SK-N-SH (cell line): ENCODE results near the gene SLC10A6. TPM values are rescaled to one million over a fixed set of nuclear protein-coding genes. Genes with fewer than 3 reads are reported as not detected.

Experiments
- CTCF ChIA-PET: fragments of 300-600, 350-600 bp; formaldehyde crosslinking; extraction: SDS; loops from one replicate; lab custom pipeline; 2021; lab: Yijun Ruan, JAX
- POLR2A ChIA-PET: fragments of 350-600 bp; sonication (Branson Sonifier 250); formaldehyde crosslinking; extraction: SDS; loops from one replicate; lab custom pipeline; 2020; ENCODE audit warnings: antibody characterized with exemption, inconsistent platforms; lab: Yijun Ruan, JAX
- DNase-seq: peaks from one replicate; pipeline ENCODE4 v3.0.0; 2012
- H2AFZ ChIP-seq: fragments of 200-600 bp; sonication (generic); 2 replicates; pipeline ENCODE4 v1.8.1; 2016; ENCODE audit warnings: antibody characterized with exemption, mild to moderate bottlenecking, low read depth
- H3F3A ChIP-seq: fragments of 200-600 bp; sonication (generic); replicated peaks from 2 replicates; pipeline ENCODE3; 2016; ENCODE audit warnings: antibody characterized with exemption, mild to moderate bottlenecking; ENCODE audit not compliant: insufficient read depth
- H3K27ac ChIP-seq, 2 experiments: fragments of 200-500 bp in 1 of 2; fragments of 200-600 bp in 1 of 2; sonication (Bioruptor generic) in 1 of 2; sonication (generic), shearing (Covaris generic) in 1 of 2; 2 replicates each; pipeline versions ENCODE4 v1.5.1 to v1.6.1; 2014 to 2016; ENCODE audit warnings: low read depth in 2 of 2, inconsistent platforms in 1 of 2, low read length in 1 of 2, mild to moderate bottlenecking in 1 of 2, mixed read lengths in 1 of 2
- H3K27me3 ChIP-seq: fragments of 200-600 bp; sonication (generic), shearing (Covaris generic); 2 replicates; pipeline ENCODE4 v1.6.1; 2016; ENCODE audit warnings: mixed run types; ENCODE audit not compliant: insufficient read depth
- H3K36me3 ChIP-seq, 2 experiments: fragments of 200-500 bp in 1 of 2; fragments of 200-600 bp in 1 of 2; sonication (Bioruptor generic) in 1 of 2; sonication (generic) in 1 of 2; replicated peaks in 1 of 2; 2 replicates each; pipeline versions ENCODE3 to v1.5.1; 2014 to 2016; ENCODE audit warnings: low read length in 1 of 2, mild to moderate bottlenecking in 1 of 2; ENCODE audit not compliant: insufficient read depth in 2 of 2, control insufficient read depth in 1 of 2
- H3K4me1 ChIP-seq, 2 experiments: fragments of 200-500 bp in 1 of 2; fragments of 200-600 bp in 1 of 2; sonication (Bioruptor generic) in 1 of 2; sonication (generic), shearing (Covaris generic) in 1 of 2; 2 replicates each; pipeline versions ENCODE4 v1.5.1 to v1.6.1; 2014 to 2016; ENCODE audit warnings: low read depth in 1 of 2, low read length in 1 of 2, mixed run types in 1 of 2; ENCODE audit not compliant: insufficient read depth in 2 of 2, control insufficient read depth in 1 of 2
- H3K4me2 ChIP-seq: fragments of 200-600 bp; sonication (generic), shearing (Covaris generic); 2 replicates; pipeline ENCODE4 v1.6.1; 2017; ENCODE audit warnings: mixed run types
- H3K4me3 ChIP-seq, 2 experiments: fragments of 200-500 bp in 1 of 2; fragments of 200-600 bp in 1 of 2; sonication (Bioruptor generic) in 1 of 2; sonication (generic), shearing (Covaris generic) in 1 of 2; 2 replicates each; pipeline versions ENCODE4 v1.5.1 to v1.8.1; 2014 to 2016; ENCODE audit warnings: low read depth in 2 of 2, inconsistent platforms in 1 of 2, low read length in 1 of 2, mild to moderate bottlenecking in 1 of 2, mixed read lengths in 1 of 2, moderate library complexity in 1 of 2
- H3K79me2 ChIP-seq: fragments of 200-600 bp; sonication (generic); 2 replicates; pipeline ENCODE4 v1.8.1; 2017; ENCODE audit warnings: mild to moderate bottlenecking; ENCODE audit not compliant: insufficient read depth
- H3K9ac ChIP-seq: fragments of 200-600 bp; sonication (generic); 2 replicates; pipeline ENCODE4 v1.6.1; 2017; ENCODE audit warnings: mixed run types
- H3K9me2 ChIP-seq: fragments of 200-600 bp; sonication (generic); 2 replicates; pipeline ENCODE4 v1.6.1; 2017; ENCODE audit warnings: mixed run types
- H3K9me3 ChIP-seq: fragments of 200-600 bp; sonication (generic); 2 replicates; pipeline ENCODE4 v1.6.1; 2017; ENCODE audit warnings: mixed run types, mild to moderate bottlenecking, moderate library complexity
- H4K20me1 ChIP-seq: fragments of 200-600 bp; sonication (generic); 2 replicates; pipeline ENCODE4 v1.6.1; 2017; ENCODE audit warnings: mild to moderate bottlenecking, mixed run types; ENCODE audit not compliant: insufficient read depth
- CTCF ChIP-seq: fragments of 200-600 bp; sonication (generic); IDR thresholded peaks from 2 replicates; pipeline ENCODE4 v1.6.1; 2017; ENCODE audit warnings: antibody characterized with exemption, mild to moderate bottlenecking, moderate library complexity
- EP300 ChIP-seq, 2 experiments: IDR thresholded peaks; 2 replicates each; pipeline versions ENCODE4 v1.4.0 to v1.6.1; 2012; ENCODE audit warnings: borderline replicate concordance in 1 of 2, low read depth in 1 of 2, low read length in 1 of 2
- FOSL2 ChIP-seq: IDR thresholded peaks from 2 replicates; pipeline ENCODE4 v1.4.0; 2012; ENCODE audit warnings: low read depth, mild to moderate bottlenecking, moderate library complexity, borderline replicate concordance
- GATA2 ChIP-seq: sonication (generic); formaldehyde crosslinking; IDR thresholded peaks from 2 replicates; pipeline ENCODE4 v1.5.0; 2020; ENCODE audit warnings: mild to moderate bottlenecking, missing genetic modification reagents
- MXI1 ChIP-seq: IDR thresholded peaks from 2 replicates; pipeline ENCODE4 v1.6.1; 2012; ENCODE audit warnings: mild to moderate bottlenecking, low read depth, low read length, improper control_type of control experiment
- NFIC ChIP-seq: IDR thresholded peaks from 2 replicates; pipeline ENCODE4 v1.4.0; 2012; ENCODE audit warnings: borderline replicate concordance
- RAD21 ChIP-seq: IDR thresholded peaks from 2 replicates; pipeline ENCODE4 v1.6.1; 2012; ENCODE audit warnings: mild to moderate bottlenecking, low read length
- RFX5 ChIP-seq: IDR thresholded peaks from 2 replicates; pipeline ENCODE4 v1.6.1; 2012; ENCODE audit warnings: mild to moderate bottlenecking, improper control_type of control experiment, low read length
- SIN3A ChIP-seq: IDR thresholded peaks from 2 replicates; pipeline ENCODE4 v1.6.1; 2012; ENCODE audit warnings: low read depth, mild to moderate bottlenecking, low read length, moderate library complexity, borderline replicate concordance
- SMC3 ChIP-seq: IDR thresholded peaks from 2 replicates; pipeline ENCODE4 v1.6.1; 2012; ENCODE audit warnings: low read depth, low read length, improper control_type of control experiment
- TAF1 ChIP-seq: IDR thresholded peaks from 2 replicates; pipeline ENCODE4 v1.6.1; 2012; ENCODE audit warnings: low read depth, mild to moderate bottlenecking, low read length, moderate library complexity, borderline replicate concordance
- TCF12 ChIP-seq: IDR thresholded peaks from 2 replicates; pipeline ENCODE4 v1.4.0; 2012
- TEAD4 ChIP-seq: IDR thresholded peaks from 2 replicates; pipeline ENCODE4 v1.4.0; 2012; ENCODE audit warnings: mild to moderate bottlenecking, borderline replicate concordance; ENCODE audit not compliant: insufficient read depth
- USF1 ChIP-seq: IDR thresholded peaks from 2 replicates; pipeline ENCODE4 v1.4.0; 2012; ENCODE audit warnings: low read depth, borderline replicate concordance
- WGBS: methylation state at CpG from one replicate; pipeline ENCODE4 v1.1.6; 2017; ENCODE audit warnings: low lambda C conversion rate; 5-methylcytosine and 5-hydroxymethylcytosine counted together
- polyA plus RNA-seq, 3 experiments: library from polyadenylated mRNA; depleted of rRNA; stranded (reverse); fragments of >200 nt; gene quantifications; 2 replicates each; pipeline ENCODE4 v1.2.3, GENCODE V29; 2012

The SLC10A6 gene
- polyA plus RNA-seq, 1 of the 3 experiments (the other 2 are of a cell fraction): not detected

GRCh38 chr4:86833615-86834014 lies 15.6 kb downstream of the SLC10A6 start:
- Histone ChIP-seq H3K4me1 (no peaks in the 10 kb centered on the region; a peak in 1 of 4 replicates), H3K27me3 (no peaks in the 10 kb centered on the region), H4K20me1 (no peaks in the 10 kb centered on the region), H3K9ac (no peak overlapping the region), H3K4me2 (no peak overlapping the region), H3K27ac (no peak overlapping the region), H2AFZ (no peak overlapping the region), H3K9me3 (no peaks in the 10 kb centered on the region), H3K4me3 (no peak overlapping the region), H3K9me2 (no peaks in the 10 kb centered on the region), H3F3A (no peaks in the 10 kb centered on the region), H3K36me3 (no peaks in the 10 kb centered on the region), H3K79me2 (no peaks in the 10 kb centered on the region)
- WGBS: 90% methylated on average over 1 of the region's 1 CpG
- DNase-seq: no peak
- TF ChIP-seq EP300 (IDR thresholded peaks at IDR 0.05; ENCODE audit: borderline replicate concordance in 1 of 2, low read depth in 1 of 2, low read length in 1 of 2) (no peak), SMC3 (no peak), TAF1 (no peak), USF1 (no peak), RFX5 (no peak), SIN3A (no peak), TEAD4 (no peak), GATA2 (CRISPR knock-in tag) (no peak), NFIC (no peak), TCF12 (no peak), MXI1 (no peak)
- POLR2A ChIA-PET: no interaction called here
- CTCF ChIA-PET: no interaction called here

- POLR2A ChIA-PET: no interaction called here
- no peaks in the 10 kb centered on the region; a peak in 1 of 4 replicates for H3K4me1 ChIP-seq
- 77% methylated on average over 5 of the region's 5 CpGs for WGBS
- CTCF ChIA-PET: interaction anchor here (0.6 to 1.4 kb wide), 3 partner anchors 333 to 1134 kb away, joined by 3 read pairs; no protein-coding TSS in a partner anchor
- no peaks in the 10 kb centered on the region for H3K9me3 ChIP-seq
- H3F3A ChIP-seq: no peaks in the 10 kb centered on the region
- H3K4me2 ChIP-seq: no peak overlapping the region
- H3K4me3 ChIP-seq: no peak overlapping the region
- no peaks in the 10 kb centered on the region for H3K79me2 ChIP-seq
- H3K9ac ChIP-seq: no peak overlapping the region
- no peaks in the 10 kb centered on the region for H4K20me1 ChIP-seq
- H3K9me2 ChIP-seq: no peaks in the 10 kb centered on the region
- no peak for TF ChIP-seq CTCF
- TF ChIP-seq SIN3A: no peak
- no peak for TF ChIP-seq TEAD4
- TF ChIP-seq FOSL2: no peak
- TF ChIP-seq RAD21: no peak
- no peak for TF ChIP-seq MXI1
- TF ChIP-seq, all 33 proteins: peak for 0
- H3K27me3 ChIP-seq: no peaks in the 10 kb centered on the region
- no peak overlapping the region for H3K27ac ChIP-seq
- H2AFZ ChIP-seq: no peak overlapping the region
- no peaks in the 10 kb centered on the region for H3K36me3 ChIP-seq
- no peak for DNase-seq
Observed at GRCh38 chr4:86831262-86832130, 17.7 kb downstream of the SLC10A6 start.
